ENCODE measurements around the gene DDX1. TPM values are rescaled to one million over a fixed set of nuclear protein-coding genes. Genes with fewer than 3 reads are reported as not detected.
"Not testable (repeated sequence)": the region's sequence is repeated elsewhere in the genome, so short reads cannot be mapped to it uniquely, and the experiment has no call there.

Gene DDX1
- total RNA-seq, 2 donors from 2014 or later: 89.2 to 91.6 TPM

GRCh38 chr2:15609341-15610042 lies 17.8 kb downstream of the DDX1 start:
- Mint-ChIP-seq H3K27ac (peak overlapping the region in 1 of 2 donors; percentile 24), H3K4me3 (no peak overlapping the region), H3K9me3 (no peaks in the 10 kb centered on the region), H3K36me3 (peaks cover 37% of the 10 kb centered on the region), H3K4me1 (ENCODE audit: low read depth in 2 of 2) (peaks cover 0 to 5% of the 10 kb centered on the region in 2 donors), H3K27me3 (no peaks in the 10 kb centered on the region)
- no peak for ATAC-seq
- no peak for DNase-seq (ENCODE audit: low spot score)

GRCh38 chr2:15610430-15610952 lies 18.8 kb downstream of the DDX1 start:
- H3K27ac Mint-ChIP-seq: peak overlapping the region in 1 of 2 donors; percentile 24
- no peak overlapping the region for H3K4me3 Mint-ChIP-seq
- H3K4me1 Mint-ChIP-seq (ENCODE audit: low read depth in 2 of 2): peaks cover 0 to 9% of the 10 kb centered on the region in 2 donors
- DNase-seq (ENCODE audit: low spot score): no peak
- no peak for ATAC-seq
- H3K36me3 Mint-ChIP-seq: peaks cover 31% of the 10 kb centered on the region
- H3K9me3 Mint-ChIP-seq: no peaks in the 10 kb centered on the region
- no peaks in the 10 kb centered on the region for H3K27me3 Mint-ChIP-seq

- H3K4me1 Mint-ChIP-seq (ENCODE audit: low read depth in 2 of 2); ATAC-seq; H3K4me3 Mint-ChIP-seq; H3K27ac Mint-ChIP-seq; DNase-seq (ENCODE audit: low spot score); H3K27me3 Mint-ChIP-seq; H3K9me3 Mint-ChIP-seq: not testable (repeated sequence)
- H3K36me3 Mint-ChIP-seq: peaks cover 24% of the 10 kb centered on the region
Measured at GRCh38 chr2:15612101-15612500, 20.4 kb downstream of the DDX1 start.

GRCh38 chr2:15613736-15614429 lies 22.2 kb downstream of the DDX1 start:
- no peak for DNase-seq (ENCODE audit: low spot score)
- no peak for ATAC-seq
- Mint-ChIP-seq H3K27ac (no peak overlapping the region), H3K4me3 (no peak overlapping the region), H3K4me1 (ENCODE audit: low read depth in 2 of 2) (peaks cover 0 to 9% of the 10 kb centered on the region in 2 donors), H3K9me3 (no peaks in the 10 kb centered on the region), H3K27me3 (no peaks in the 10 kb centered on the region), H3K36me3 (peaks cover 20% of the 10 kb centered on the region)

GRCh38 chr2:15614545-15615300 lies 23.1 kb downstream of the DDX1 start:
- Mint-ChIP-seq H3K36me3 (peaks cover 20% of the 10 kb centered on the region), H3K27me3 (no peaks in the 10 kb centered on the region), H3K4me1 (ENCODE audit: low read depth in 2 of 2) (peaks cover 0 to 9% of the 10 kb centered on the region in 2 donors), H3K9me3 (no peaks in the 10 kb centered on the region), H3K4me3 (no peak overlapping the region), H3K27ac (no peak overlapping the region)
- DNase-seq (ENCODE audit: low spot score): no peak
- no peak for ATAC-seq

GRCh38 chr2:15615301-15615920 lies 23.7 kb downstream of the DDX1 start:
- Mint-ChIP-seq H3K4me1 (ENCODE audit: low read depth in 2 of 2) (peaks cover 0 to 9% of the 10 kb centered on the region in 2 donors), H3K27ac (no peak overlapping the region), H3K27me3 (no peaks in the 10 kb centered on the region), H3K36me3 (peaks cover 13% of the 10 kb centered on the region), H3K4me3 (no peak overlapping the region), H3K9me3 (no peaks in the 10 kb centered on the region)
- ATAC-seq (no peak), DNase-seq (ENCODE audit: low spot score) (no peak)

GRCh38 chr2:15616429-15616828 lies 24.8 kb downstream of the DDX1 start:
- Mint-ChIP-seq H3K36me3 (peaks cover 16% of the 10 kb centered on the region), H3K4me3 (no peak overlapping the region), H3K9me3 (no peaks in the 10 kb centered on the region), H3K27me3 (no peaks in the 10 kb centered on the region), H3K4me1 (ENCODE audit: low read depth in 2 of 2) (peaks cover 0 to 9% of the 10 kb centered on the region in 2 donors), H3K27ac (no peak overlapping the region)
- no peak for DNase-seq (ENCODE audit: low spot score)
- ATAC-seq: no peak

GRCh38 chr2:15616850-15617777 lies 25.4 kb downstream of the DDX1 start:
- Mint-ChIP-seq H3K4me1 (ENCODE audit: low read depth in 2 of 2) (peaks cover 0 to 9% of the 10 kb centered on the region in 2 donors), H3K9me3 (no peaks in the 10 kb centered on the region), H3K36me3 (peaks cover 16% of the 10 kb centered on the region), H3K27me3 (no peaks in the 10 kb centered on the region), H3K27ac (no peak overlapping the region), H3K4me3 (no peak overlapping the region)
- ATAC-seq (no peak), DNase-seq (ENCODE audit: low spot score) (no peak)

- peaks cover 21% of the 10 kb centered on the region for H3K36me3 Mint-ChIP-seq
- H3K27me3 Mint-ChIP-seq: no peaks in the 10 kb centered on the region
- DNase-seq (ENCODE audit: low spot score) (no peak), ATAC-seq (no peak)
- no peaks in the 10 kb centered on the region for H3K9me3 Mint-ChIP-seq
- no peak overlapping the region for H3K4me3 Mint-ChIP-seq
- H3K27ac Mint-ChIP-seq: no peak overlapping the region
- peaks cover 0 to 9% of the 10 kb centered on the region in 2 donors for H3K4me1 Mint-ChIP-seq (ENCODE audit: low read depth in 2 of 2)
Measured at GRCh38 chr2:15617778-15618448, 26.2 kb downstream of the DDX1 start.

GRCh38 chr2:15618449-15618855 lies 26.8 kb downstream of the DDX1 start:
- H3K4me3 Mint-ChIP-seq: no peak overlapping the region
- H3K27ac Mint-ChIP-seq: no peak overlapping the region

GRCh38 chr2:15619076-15619475 lies 27.4 kb downstream of the DDX1 start:
- ATAC-seq (peak in 1 of 2 donors; percentile 44), DNase-seq (ENCODE audit: low spot score) (no peak)
- H3K9me3 Mint-ChIP-seq: no peaks in the 10 kb centered on the region
- no peaks in the 10 kb centered on the region for H3K27me3 Mint-ChIP-seq
- H3K27ac Mint-ChIP-seq: no peak overlapping the region
- H3K36me3 Mint-ChIP-seq: peaks cover 25% of the 10 kb centered on the region
- H3K4me3 Mint-ChIP-seq: no peak overlapping the region
- peaks cover 0 to 3% of the 10 kb centered on the region in 2 donors for H3K4me1 Mint-ChIP-seq (ENCODE audit: low read depth in 2 of 2)

More at GRCh38 chr2:15618449-15618855, 26.8 kb downstream of the DDX1 start:
- Mint-ChIP-seq H3K36me3 (peaks cover 22% of the 10 kb centered on the region), H3K9me3 (no peaks in the 10 kb centered on the region), H3K4me1 (ENCODE audit: low read depth in 2 of 2) (peaks cover 0 to 6% of the 10 kb centered on the region in 2 donors), H3K27me3 (no peaks in the 10 kb centered on the region)
- ATAC-seq (peak in 1 of 2 donors; percentile 48), DNase-seq (ENCODE audit: low spot score) (no peak)

GRCh38 chr2:15619510-15619909 lies 27.8 kb downstream of the DDX1 start:
- ATAC-seq (no peak), DNase-seq (ENCODE audit: low spot score) (no peak)
- Mint-ChIP-seq H3K4me3 (no peak overlapping the region), H3K27me3 (no peaks in the 10 kb centered on the region), H3K4me1 (ENCODE audit: low read depth in 2 of 2) (peaks cover 0 to 3% of the 10 kb centered on the region in 2 donors), H3K36me3 (peaks cover 29% of the 10 kb centered on the region), H3K9me3 (no peaks in the 10 kb centered on the region), H3K27ac (no peak overlapping the region)

Data from natural killer cell treated with Interleukin-12 subunit alpha and Interleukin-12 subunit beta and Interleukin-15 and Interleukin-18, amount 100 ng/mL, for 72 hours (primary cell).